C4-2B (cell line): Measurements from ENCODE around the gene SSBP2.

Source experiments
- ZFX ChIP-seq: fragments of 450-650 bp; IDR thresholded peaks from 2 replicates; pipeline ENCODE4 v1.6.1; 2017
- TF ChIP-seq, protein P1 (sequence below): fragments of 450-650 bp; conservative IDR thresholded peaks from 2 replicates; pipeline ENCODE4 v1.5.1; 2017; ENCODE audit warnings: mild to moderate bottlenecking

DNA sequence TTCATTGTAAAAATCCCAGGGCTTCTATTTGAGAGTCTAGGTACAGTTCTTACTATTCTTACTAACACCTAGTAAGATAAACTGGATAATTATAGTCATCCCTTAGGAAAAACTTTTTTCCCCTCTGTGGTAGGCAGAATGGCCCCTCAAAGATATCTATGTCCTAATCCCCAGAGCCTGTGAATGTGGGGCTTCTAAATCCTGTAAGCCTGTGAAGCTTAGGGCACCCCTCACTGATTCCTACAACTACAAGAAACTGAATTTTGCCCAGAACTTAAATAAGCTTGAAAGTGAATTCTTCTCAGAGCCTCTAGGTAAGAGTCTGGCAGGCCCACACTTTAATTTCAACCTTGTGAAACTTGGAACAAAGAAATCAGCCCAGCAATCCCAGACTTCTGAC is 226.9 kb downstream of the SSBP2 start:
- TF ChIP-seq, protein P1, sequence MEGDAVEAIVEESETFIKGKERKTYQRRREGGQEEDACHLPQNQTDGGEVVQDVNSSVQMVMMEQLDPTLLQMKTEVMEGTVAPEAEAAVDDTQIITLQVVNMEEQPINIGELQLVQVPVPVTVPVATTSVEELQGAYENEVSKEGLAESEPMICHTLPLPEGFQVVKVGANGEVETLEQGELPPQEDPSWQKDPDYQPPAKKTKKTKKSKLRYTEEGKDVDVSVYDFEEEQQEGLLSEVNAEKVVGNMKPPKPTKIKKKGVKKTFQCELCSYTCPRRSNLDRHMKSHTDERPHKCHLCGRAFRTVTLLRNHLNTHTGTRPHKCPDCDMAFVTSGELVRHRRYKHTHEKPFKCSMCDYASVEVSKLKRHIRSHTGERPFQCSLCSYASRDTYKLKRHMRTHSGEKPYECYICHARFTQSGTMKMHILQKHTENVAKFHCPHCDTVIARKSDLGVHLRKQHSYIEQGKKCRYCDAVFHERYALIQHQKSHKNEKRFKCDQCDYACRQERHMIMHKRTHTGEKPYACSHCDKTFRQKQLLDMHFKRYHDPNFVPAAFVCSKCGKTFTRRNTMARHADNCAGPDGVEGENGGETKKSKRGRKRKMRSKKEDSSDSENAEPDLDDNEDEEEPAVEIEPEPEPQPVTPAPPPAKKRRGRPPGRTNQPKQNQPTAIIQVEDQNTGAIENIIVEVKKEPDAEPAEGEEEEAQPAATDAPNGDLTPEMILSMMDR = no peak
- no peak for TF ChIP-seq ZFX
